HepG2 (cell line): ENCODE results near the gene HDGFL2. TPM values are rescaled to one million over a fixed set of nuclear protein-coding genes. Genes with fewer than 3 reads are reported as not detected.

Experiments
- ATAC-seq: fragments of 200-7000 bp; cut with Tn5 transposase; 3 replicates; pipeline ENCODE4 v1.9.1; 2020; ENCODE audit warnings: mild to moderate bottlenecking, moderate library complexity
- BruUV-seq: library from RNA; stranded (reverse); fragments of 400-500 nt; replicated peaks from 2 replicates; lab custom pipeline; 2021; lab: Mats Ljungman, UMichigan
- CTCF ChIA-PET: fragments of 300-600 bp; formaldehyde crosslinking; extraction: SDS; loops from one replicate; lab custom pipeline; 2021; ENCODE audit warnings: low total read pairs, inconsistent platforms, low intra/inter-chr PET ratio; lab: Yijun Ruan, JAX
- POLR2A ChIA-PET: fragments of 350-600 bp; sonication (Branson Sonifier 250); formaldehyde crosslinking; loops from one replicate; lab custom pipeline; 2020; ENCODE audit warnings: antibody characterized with exemption, inconsistent platforms; lab: Yijun Ruan, JAX
- DNase-seq: peaks from one replicate; pipeline ENCODE4 v3.0.0-alpha.2; 2015; ENCODE audit warnings: low spot score
- FAIRE-seq: peaks from 3 replicates; lab custom pipeline; 2011; peaks lifted over from hg19 to GRCh38; lab: Jason Lieb, UNC
- H2AFZ ChIP-seq: one replicate; pipeline ENCODE4 v1.6.1; 2011; ENCODE audit warnings: low read length, inconsistent platforms
- H3K27ac ChIP-seq: fragments of 300-600 bp; 3 replicates; pipeline ENCODE4 v1.8.0; 2011; ENCODE audit warnings: mixed run types, mild to moderate bottlenecking, mixed read lengths, low read length, inconsistent platforms; ENCODE audit not compliant: insufficient read depth; ENCODE audit errors: extremely low read length
- H3K27me3 ChIP-seq, 2 experiments: fragments of 200-600 bp in 1 of 2; 2 replicates in 1 of 2; 3 replicates in 1 of 2; pipeline versions ENCODE4 v1.6.0 to v1.8.0; 2011; ENCODE audit warnings: low read length in 2 of 2, mild to moderate bottlenecking in 2 of 2, moderate library complexity in 2 of 2, inconsistent platforms in 1 of 2; ENCODE audit not compliant: insufficient read depth in 2 of 2, control insufficient read depth in 1 of 2
- H3K36me3 ChIP-seq, 2 experiments: fragments of 200-600 bp in 1 of 2; replicated peaks in 1 of 2; 2 replicates in 1 of 2; 3 replicates in 1 of 2; pipeline versions ENCODE4 v1.5.1 to v1.8.0; 2011; ENCODE audit warnings: low read length in 2 of 2, inconsistent platforms in 1 of 2; ENCODE audit not compliant: insufficient read depth in 2 of 2, control insufficient read depth in 1 of 2
- H3K4me1 ChIP-seq: 2 replicates; pipeline ENCODE4 v1.5.1; 2012; ENCODE audit warnings: low read length, inconsistent platforms; ENCODE audit not compliant: insufficient read depth
- H3K4me2 ChIP-seq: 2 replicates; pipeline ENCODE4 v1.6.0; 2011; ENCODE audit warnings: low read depth, low read length, inconsistent platforms
- H3K4me3 ChIP-seq, 3 experiments: fragments of 200-600 bp in 1 of 3; sonication (generic), shearing (Covaris generic) in 1 of 3; replicated peaks in 1 of 3; 2 replicates each; pipeline ENCODE4 v1.5.1; 2011 to 2016; ENCODE audit warnings: low read length in 3 of 3, inconsistent platforms in 2 of 3, low read depth in 2 of 3, mild to moderate bottlenecking in 2 of 3, control low read depth in 1 of 3, mixed read lengths in 1 of 3; ENCODE audit not compliant: insufficient read depth in 1 of 3
- H3K79me2 ChIP-seq: one replicate; pipeline ENCODE4 v1.6.1; 2011; ENCODE audit warnings: low read length, inconsistent platforms; ENCODE audit not compliant: insufficient read depth
- H3K9ac ChIP-seq: 2 replicates; pipeline ENCODE4 v1.6.0; 2011; ENCODE audit warnings: mild to moderate bottlenecking, low read depth, low read length, inconsistent platforms; ENCODE audit not compliant: insufficient read depth
- H3K9me3 ChIP-seq: 2 replicates; pipeline ENCODE4 v1.5.1; 2012; ENCODE audit warnings: mild to moderate bottlenecking, low read length
- H4K20me1 ChIP-seq: 2 replicates; pipeline ENCODE4 v1.6.0; 2011; ENCODE audit warnings: inconsistent platforms, mild to moderate bottlenecking, low read length, moderate library complexity; ENCODE audit not compliant: insufficient read depth
- CBX1 ChIP-seq: IDR thresholded peaks from one replicate; pipeline ENCODE4 v1.6.1; 2016; ENCODE audit warnings: antibody characterized with exemption, low read depth
- CEBPB ChIP-seq: IDR thresholded peaks from 2 replicates; pipeline ENCODE4 v1.6.1; 2011; ENCODE audit warnings: low read depth, low read length, improper control_type of control experiment, borderline replicate concordance
- HDAC6 ChIP-seq: fragments of 200-600 bp; sonication (generic); IDR thresholded peaks from 2 replicates; pipeline ENCODE4 v1.7.0; 2017; ENCODE audit warnings: mild to moderate bottlenecking, antibody characterized with exemption, low read length, low read depth
- KDM1A ChIP-seq: IDR thresholded peaks from 2 replicates; pipeline ENCODE4 v1.6.1; 2016; ENCODE audit warnings: missing compliant biosample characterization
- MED1 ChIP-seq: sonication (generic); formaldehyde crosslinking; IDR thresholded peaks from 2 replicates; pipeline ENCODE4 v1.4.0; 2020; ENCODE audit warnings: missing genetic modification reagents
- MED8 ChIP-seq: sonication (generic); formaldehyde crosslinking; IDR thresholded peaks from 2 replicates; pipeline ENCODE4 v1.8.1; 2023; ENCODE audit warnings: mild to moderate bottlenecking, missing genetic modification reagents; ENCODE audit not compliant: insufficient replicate concordance
- PPARG ChIP-seq: conservative IDR thresholded peaks from 2 replicates; pipeline ENCODE4 v1.6.1; 2016; ENCODE audit warnings: missing biosample characterization, missing genetic modification reagents
- XRCC5 ChIP-seq: fragments of 200-400 bp; formaldehyde crosslinking; optimal IDR thresholded peaks from 2 replicates; pipeline ENCODE3; 2017; ENCODE audit warnings: mild to moderate bottlenecking, low read length
- ZBTB7A ChIP-seq: sonication (generic); formaldehyde crosslinking; IDR thresholded peaks from 2 replicates; pipeline ENCODE4 v1.8.0; 2022; ENCODE audit warnings: mild to moderate bottlenecking, missing genetic modification reagents
- ZMAT3 ChIP-seq: sonication (generic); formaldehyde crosslinking; conservative IDR thresholded peaks from 2 replicates; pipeline ENCODE4 v1.7.0; 2021; ENCODE audit warnings: missing genetic modification reagents
- ZNF124 ChIP-seq: sonication (generic); formaldehyde crosslinking; IDR thresholded peaks from 2 replicates; pipeline ENCODE4 v1.4.0; 2020; ENCODE audit warnings: missing genetic modification reagents
- WGBS: methylation state at CpG from one replicate; pipeline ENCODE4 v1.1.6; 2017; ENCODE audit warnings: low lambda C conversion rate; 5-methylcytosine and 5-hydroxymethylcytosine counted together
- in situ Hi-C: cut with HindIII; loops from 2 replicates; pipeline ENCODE4 v1.10.0; 2017; ENCODE audit warnings: low pct_unique_long_range_greater_than_20kb; ENCODE audit not compliant: extremely low pct_ligation_motif_present
- intact Hi-C: fragments of 100-400 bp; cut with micrococcal nuclease; formaldehyde crosslinking; loops from one replicate; pipeline ENCODE4 v1.10.0; 2022; ENCODE audit not compliant: unreplicated experiment
- polyA plus RNA-seq, 8 experiments: library from polyadenylated mRNA; depleted of rRNA in 3 of 8; stranded (reverse) in 7 of 8; unstranded in 1 of 8; fragments of >200 nt; fragmentation: Illumina TruSeq in 4 of 8; extraction: Trizol in 4 of 8; gene quantifications; 2 replicates each; pipeline versions ENCODE4 v1.2.1 to v1.2.3, GENCODE V29; 2011 to 2016; ENCODE audit warnings: low read depth in 4 of 8, missing spikeins in 1 of 8, mixed read lengths in 1 of 8; ENCODE audit not compliant: insufficient read depth in 1 of 8
- total RNA-seq, 5 experiments: library from RNA; depleted of rRNA; stranded (reverse); fragments of >200 nt; fragmentation: Illumina TruSeq; extraction: Trizol; gene quantifications; 2 replicates each; pipeline ENCODE4 v1.2.3, GENCODE V29; 2016; ENCODE audit warnings: low read depth in 1 of 5
- TF ChIP-seq, protein P1 (sequence below), 2 experiments: fragments of 450-650 bp in 1 of 2; sonication (generic) in 1 of 2; formaldehyde crosslinking; IDR thresholded peaks; 2 replicates each; pipeline versions ENCODE4 v1.5.0 to v1.8.0; 2020 to 2022; ENCODE audit warnings: mild to moderate bottlenecking in 1 of 2, missing genetic modification reagents in 1 of 2
- TF ChIP-seq, protein P2 (sequence below): sonication (generic); formaldehyde crosslinking; IDR thresholded peaks from 2 replicates; pipeline ENCODE4 v1.8.1; 2023; ENCODE audit warnings: mild to moderate bottlenecking, missing genetic modification reagents, borderline replicate concordance
- TF ChIP-seq, protein P3 (sequence below): sonication (generic); formaldehyde crosslinking; IDR thresholded peaks from 2 replicates; pipeline ENCODE4 v1.4.0; 2020; ENCODE audit warnings: missing genetic modification reagents

The HDGFL2 gene
- total and polyA plus RNA-seq, 2 of the 13 experiments (the other 11 are each of a cell fraction or from before 2014, with no cell fraction given), result 20.0 to 51.1 TPM

DNA sequence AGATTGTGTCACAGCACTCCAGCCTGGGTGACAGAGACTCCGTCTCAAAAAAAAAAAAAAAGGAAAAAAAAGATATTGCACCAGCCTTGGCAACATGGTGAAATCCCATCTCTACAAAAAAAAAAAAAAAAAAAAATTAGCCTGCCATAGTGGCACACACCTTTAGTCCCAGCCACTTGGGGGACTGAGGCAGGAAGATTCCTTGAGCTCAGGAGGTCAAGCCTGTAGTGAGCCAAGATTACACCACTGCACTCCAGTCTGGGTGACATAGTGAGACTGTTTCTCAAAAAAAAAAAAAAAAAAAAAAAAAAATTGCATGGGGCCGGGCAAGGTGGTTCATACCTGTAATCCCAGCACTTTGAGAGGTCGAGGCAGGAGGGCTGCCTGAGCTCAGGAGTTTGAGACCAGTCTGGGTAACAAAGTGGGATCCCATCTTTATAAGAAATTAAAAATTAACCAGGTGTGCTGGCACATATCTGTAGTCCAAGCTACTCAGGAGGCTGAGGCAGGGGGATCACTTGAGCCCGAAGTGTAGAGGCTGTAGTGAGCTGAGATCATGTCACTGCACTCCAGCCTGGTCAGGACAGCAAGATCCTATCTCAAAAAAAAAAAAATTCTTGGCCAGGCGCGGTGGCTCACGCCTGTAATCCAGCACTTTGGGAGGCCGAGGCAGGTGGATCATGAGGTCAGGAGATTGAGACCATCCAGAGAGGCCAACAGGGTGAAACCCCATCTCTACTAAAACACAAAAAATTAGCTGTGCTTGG, 7.1 kb upstream of the HDGFL2 start (continued):
- no peak for TF ChIP-seq CBX1
- TF ChIP-seq MED1 (CRISPR knock-in tag), result no peak
- TF ChIP-seq, protein P1, sequence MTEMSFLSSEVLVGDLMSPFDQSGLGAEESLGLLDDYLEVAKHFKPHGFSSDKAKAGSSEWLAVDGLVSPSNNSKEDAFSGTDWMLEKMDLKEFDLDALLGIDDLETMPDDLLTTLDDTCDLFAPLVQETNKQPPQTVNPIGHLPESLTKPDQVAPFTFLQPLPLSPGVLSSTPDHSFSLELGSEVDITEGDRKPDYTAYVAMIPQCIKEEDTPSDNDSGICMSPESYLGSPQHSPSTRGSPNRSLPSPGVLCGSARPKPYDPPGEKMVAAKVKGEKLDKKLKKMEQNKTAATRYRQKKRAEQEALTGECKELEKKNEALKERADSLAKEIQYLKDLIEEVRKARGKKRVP (CRISPR knock-in tag; IDR thresholded peaks at IDR 0.05), result 0 out of 4 replicates have a peak, but pooled peaks of 1 of the 2 experiments have one; percentile 5
- TF ChIP-seq, protein P2, sequence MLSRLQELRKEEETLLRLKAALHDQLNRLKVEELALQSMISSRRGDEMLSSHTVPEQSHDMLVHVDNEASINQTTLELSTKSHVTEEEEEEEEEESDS (CRISPR knock-in tag), result no peak
- no peak for TF ChIP-seq KDM1A (CRISPR knock-in tag)
- no peak for TF ChIP-seq HDAC6
- TF ChIP-seq CEBPB, result peak; percentile 37; the same call in 1 of the 2 replicates

DNA sequence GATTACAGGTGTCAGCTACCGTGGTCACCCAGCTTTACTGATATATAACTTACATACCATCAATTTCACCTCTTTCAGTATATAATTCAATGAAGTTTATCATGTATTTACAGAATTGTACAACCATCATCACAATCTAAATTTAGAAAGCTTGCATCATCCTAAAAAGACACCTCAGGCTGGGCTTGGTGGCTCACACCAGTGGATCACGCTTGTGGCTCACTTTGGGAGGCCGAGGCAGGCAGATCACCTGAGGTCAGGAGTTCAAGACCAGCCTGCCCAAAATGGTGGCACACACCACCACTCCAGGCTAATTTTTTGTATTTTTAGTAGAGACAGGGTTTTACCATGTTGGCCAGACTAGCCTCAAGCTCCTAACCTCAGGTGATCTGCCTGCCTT, 4.3 kb upstream of the HDGFL2 start:
- Histone ChIP-seq H3K36me3 (no peaks in the 10 kb centered on the region), H3K27ac (no peak overlapping the region), H3K9me3 (no peaks in the 10 kb centered on the region), H3K27me3 (no peaks in the 10 kb centered on the region; a peak in 1 of 5 replicates), H3K4me2 (no peak overlapping the region), H4K20me1 (no peaks in the 10 kb centered on the region), H3K4me1 (peaks cover 30% of the 10 kb centered on the region), H3K4me3 (no peak overlapping the region), H3K79me2 (peaks cover 5% of the 10 kb centered on the region), H2AFZ (no peak overlapping the region), H3K9ac (no peak overlapping the region)
- intact Hi-C loops, result no loop called here
- DNase-seq (no peak), ATAC-seq (no peak), FAIRE-seq (no peak)
- 49% methylated on average over 3 of the region's 3 CpGs for WGBS
- POLR2A ChIA-PET, result no interaction called here
- no TSS peak for BruUV-seq
- CTCF ChIA-PET, result no interaction called here
- in situ Hi-C loops, result no loop called here
- no peak for TF ChIP-seq PPARG (CRISPR knock-in tag)
- TF ChIP-seq XRCC5, result no peak
- no peak for TF ChIP-seq ZBTB7A (CRISPR knock-in tag)
- TF ChIP-seq ZMAT3 (CRISPR knock-in tag), result no peak
- TF ChIP-seq MED8, result no peak
- TF ChIP-seq, protein P3, sequence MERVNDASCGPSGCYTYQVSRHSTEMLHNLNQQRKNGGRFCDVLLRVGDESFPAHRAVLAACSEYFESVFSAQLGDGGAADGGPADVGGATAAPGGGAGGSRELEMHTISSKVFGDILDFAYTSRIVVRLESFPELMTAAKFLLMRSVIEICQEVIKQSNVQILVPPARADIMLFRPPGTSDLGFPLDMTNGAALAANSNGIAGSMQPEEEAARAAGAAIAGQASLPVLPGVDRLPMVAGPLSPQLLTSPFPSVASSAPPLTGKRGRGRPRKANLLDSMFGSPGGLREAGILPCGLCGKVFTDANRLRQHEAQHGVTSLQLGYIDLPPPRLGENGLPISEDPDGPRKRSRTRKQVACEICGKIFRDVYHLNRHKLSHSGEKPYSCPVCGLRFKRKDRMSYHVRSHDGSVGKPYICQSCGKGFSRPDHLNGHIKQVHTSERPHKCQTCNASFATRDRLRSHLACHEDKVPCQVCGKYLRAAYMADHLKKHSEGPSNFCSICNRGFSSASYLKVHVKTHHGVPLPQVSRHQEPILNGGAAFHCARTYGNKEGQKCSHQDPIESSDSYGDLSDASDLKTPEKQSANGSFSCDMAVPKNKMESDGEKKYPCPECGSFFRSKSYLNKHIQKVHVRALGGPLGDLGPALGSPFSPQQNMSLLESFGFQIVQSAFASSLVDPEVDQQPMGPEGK (CRISPR knock-in tag), result no peak
- no peak for TF ChIP-seq ZNF124 (CRISPR knock-in tag)
